MM.1S (cell line): ENCODE measurements around the gene EXOSC5.

Source experiments
- DNase-seq: peaks from one replicate; pipeline ENCODE4 v3.0.0-alpha.2; 2015
- H2AFZ ChIP-seq: fragments of 300-600 bp; sonication (generic); 2 replicates; pipeline ENCODE4 v1.6.0; 2016; ENCODE audit warnings: antibody characterized with exemption, low read length
- H3F3A ChIP-seq: fragments of 300-600 bp; sonication (generic); 2 replicates; pipeline ENCODE4 v1.6.1; 2016; ENCODE audit warnings: mild to moderate bottlenecking, antibody characterized with exemption, low read length, moderate library complexity, mixed read lengths; ENCODE audit not compliant: insufficient read depth
- H3K27ac ChIP-seq: fragments of 300-600 bp; sonication (generic); 2 replicates; pipeline ENCODE4 v1.5.1; 2016; ENCODE audit warnings: mild to moderate bottlenecking, low read length
- H3K27me3 ChIP-seq: fragments of 300-600 bp; sonication (generic); replicated peaks from 2 replicates; pipeline ENCODE4 v1.6.0; 2016; ENCODE audit warnings: low read length; ENCODE audit not compliant: insufficient read depth
- H3K36me3 ChIP-seq: fragments of 300-600 bp; sonication (generic); replicated peaks from 2 replicates; pipeline ENCODE4 v1.6.1; 2016; ENCODE audit warnings: mild to moderate bottlenecking, low read length, mixed read lengths; ENCODE audit not compliant: insufficient read depth
- H3K4me1 ChIP-seq: fragments of 300-600 bp; sonication (generic); 2 replicates; pipeline ENCODE4 v1.6.1; 2016; ENCODE audit warnings: low read length, mixed read lengths
- H3K4me2 ChIP-seq: fragments of 300-600 bp; sonication (generic); 2 replicates; pipeline ENCODE4 v1.6.0; 2016; ENCODE audit warnings: low read depth, low read length
- H3K4me3 ChIP-seq: fragments of 300-600 bp; sonication (generic); 2 replicates; pipeline ENCODE4 v1.5.1; 2016; ENCODE audit warnings: low read length, mixed read lengths
- H3K79me2 ChIP-seq: fragments of 300-600 bp; sonication (generic); 2 replicates; pipeline ENCODE4 v1.6.1; 2016; ENCODE audit warnings: mixed run types, low read length, mixed read lengths
- H3K9ac ChIP-seq: fragments of 300-600 bp; sonication (generic); 2 replicates; pipeline ENCODE4 v1.6.1; 2016; ENCODE audit warnings: low read length, mixed read lengths
- H3K9me2 ChIP-seq: fragments of 300-600 bp; sonication (generic); replicated peaks from 2 replicates; pipeline ENCODE4 v1.6.1; 2016; ENCODE audit warnings: mild to moderate bottlenecking, low read length, mixed read lengths; ENCODE audit not compliant: insufficient read depth
- H3K9me3 ChIP-seq: fragments of 300-600 bp; sonication (generic); replicated peaks from 2 replicates; pipeline ENCODE4 v1.6.1; 2016; ENCODE audit warnings: mild to moderate bottlenecking, low read length, mixed read lengths; ENCODE audit not compliant: insufficient read depth
- H4K20me1 ChIP-seq: fragments of 300-600 bp; sonication (generic); 2 replicates; pipeline ENCODE4 v1.6.1; 2016; ENCODE audit warnings: mild to moderate bottlenecking, low read length, moderate library complexity, mixed read lengths; ENCODE audit not compliant: insufficient read depth
- EZH2 ChIP-seq: fragments of 300-600 bp; sonication (generic); optimal IDR thresholded peaks from 2 replicates; pipeline ENCODE3; 2017; ENCODE audit warnings: low read depth, mild to moderate bottlenecking, antibody characterized with exemption, low read length, mixed read lengths
- EZH2phosphoT487 ChIP-seq: fragments of 300-600 bp; sonication (generic); IDR thresholded peaks from 2 replicates; pipeline ENCODE4 v1.6.1; 2018; ENCODE audit warnings: antibody characterized with exemption, low read length
- TF ChIP-seq, protein P1 (sequence below): fragments of 300-600 bp; sonication (generic); IDR thresholded peaks from 2 replicates; pipeline ENCODE4 v1.5.1; 2016; ENCODE audit warnings: antibody characterized with exemption, low read length, mixed read lengths

EXOSC5 gene

DNA sequence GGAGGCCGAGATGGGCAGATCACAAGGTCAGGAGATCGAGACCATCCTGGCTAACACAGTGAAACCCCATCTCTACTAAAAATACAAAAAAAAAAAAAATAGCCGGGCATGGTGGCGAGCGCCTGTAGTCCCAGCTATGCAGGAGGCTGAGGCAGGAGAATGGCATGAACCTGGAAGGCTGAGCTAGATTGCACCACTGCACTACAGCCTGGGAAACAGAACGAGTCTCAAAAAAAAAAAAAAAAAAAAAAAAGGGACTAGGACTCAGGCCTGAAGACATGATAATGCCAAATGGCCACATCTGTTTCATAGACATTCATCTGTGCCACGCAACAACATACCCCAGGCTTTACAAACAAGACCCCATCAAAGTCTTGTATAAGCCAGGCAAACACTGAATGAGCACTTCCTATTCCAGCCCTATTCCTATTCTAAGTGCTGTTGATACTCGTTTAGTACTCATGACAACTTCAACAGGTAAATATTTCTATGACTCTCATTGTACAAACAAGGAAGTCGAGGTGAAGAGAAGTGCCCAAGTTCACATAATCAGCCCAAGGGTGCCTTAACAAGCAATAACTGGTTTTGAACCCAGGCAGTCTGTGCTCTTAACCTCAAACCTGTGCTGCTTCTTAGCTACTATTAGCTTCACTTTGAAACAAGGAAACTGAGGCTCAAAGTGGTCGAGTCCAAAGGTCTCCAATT, 34.9 kb downstream of the EXOSC5 start:
- Histone ChIP-seq H3K4me1 (no peaks in the 10 kb centered on the region), H2AFZ (no peak overlapping the region), H3K4me2 (no peak overlapping the region), H3K9ac (no peak overlapping the region), H3F3A (peaks cover 3% of the 10 kb centered on the region; the same call in 1 of the 2 replicates), H3K9me2 (no peaks in the 10 kb centered on the region), H3K4me3 (no peak overlapping the region), H3K79me2 (peaks cover 16% of the 10 kb centered on the region; the same call in 1 of the 2 replicates), H3K36me3 (no peaks in the 10 kb centered on the region), H3K9me3 (no peaks in the 10 kb centered on the region), H3K27me3 (no peaks in the 10 kb centered on the region), H3K27ac (no peak overlapping the region), H4K20me1 (no peaks in the 10 kb centered on the region)
- TF ChIP-seq, protein P1, sequence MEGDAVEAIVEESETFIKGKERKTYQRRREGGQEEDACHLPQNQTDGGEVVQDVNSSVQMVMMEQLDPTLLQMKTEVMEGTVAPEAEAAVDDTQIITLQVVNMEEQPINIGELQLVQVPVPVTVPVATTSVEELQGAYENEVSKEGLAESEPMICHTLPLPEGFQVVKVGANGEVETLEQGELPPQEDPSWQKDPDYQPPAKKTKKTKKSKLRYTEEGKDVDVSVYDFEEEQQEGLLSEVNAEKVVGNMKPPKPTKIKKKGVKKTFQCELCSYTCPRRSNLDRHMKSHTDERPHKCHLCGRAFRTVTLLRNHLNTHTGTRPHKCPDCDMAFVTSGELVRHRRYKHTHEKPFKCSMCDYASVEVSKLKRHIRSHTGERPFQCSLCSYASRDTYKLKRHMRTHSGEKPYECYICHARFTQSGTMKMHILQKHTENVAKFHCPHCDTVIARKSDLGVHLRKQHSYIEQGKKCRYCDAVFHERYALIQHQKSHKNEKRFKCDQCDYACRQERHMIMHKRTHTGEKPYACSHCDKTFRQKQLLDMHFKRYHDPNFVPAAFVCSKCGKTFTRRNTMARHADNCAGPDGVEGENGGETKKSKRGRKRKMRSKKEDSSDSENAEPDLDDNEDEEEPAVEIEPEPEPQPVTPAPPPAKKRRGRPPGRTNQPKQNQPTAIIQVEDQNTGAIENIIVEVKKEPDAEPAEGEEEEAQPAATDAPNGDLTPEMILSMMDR = no peak
- TF ChIP-seq EZH2 (no peak), EZH2phosphoT487 (no peak)
- DNase-seq = no peak

DNA sequence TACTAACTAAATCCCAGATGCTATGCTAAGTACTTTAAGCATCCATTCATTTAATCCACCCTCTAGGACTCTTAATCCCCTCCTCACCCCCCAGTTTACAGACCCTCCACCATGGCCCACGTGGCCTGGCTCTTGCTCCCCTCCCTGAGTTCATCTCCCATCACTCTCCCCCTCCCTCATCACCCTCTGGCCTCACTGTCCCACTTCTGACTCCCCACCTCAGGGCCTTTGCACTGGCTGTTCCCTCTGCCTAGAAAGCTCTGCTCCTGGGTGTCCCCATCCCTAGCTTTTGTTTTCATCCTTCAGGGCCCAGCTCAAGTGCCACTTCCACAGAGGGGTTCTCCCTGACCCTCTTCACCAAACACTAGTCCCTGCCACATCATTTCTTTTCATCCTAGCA, 37.4 kb downstream of the EXOSC5 start:
- Histone ChIP-seq H4K20me1 (no peaks in the 10 kb centered on the region), H3K27ac (no peak overlapping the region), H3K4me3 (no peak overlapping the region), H3K36me3 (no peaks in the 10 kb centered on the region), H2AFZ (no peak overlapping the region), H3K9me3 (no peaks in the 10 kb centered on the region), H3K9me2 (no peaks in the 10 kb centered on the region), H3F3A (peaks cover 3% of the 10 kb centered on the region; the same call in 1 of the 2 replicates), H3K4me2 (no peak overlapping the region), H3K27me3 (no peaks in the 10 kb centered on the region), H3K9ac (no peak overlapping the region), H3K4me1 (no peaks in the 10 kb centered on the region), H3K79me2 (peaks cover 11% of the 10 kb centered on the region; the same call in 1 of the 2 replicates)
- DNase-seq = no peak
- TF ChIP-seq EZH2 = no peak
- TF ChIP-seq, protein P1 = no peak
- no peak for TF ChIP-seq EZH2phosphoT487

DNA sequence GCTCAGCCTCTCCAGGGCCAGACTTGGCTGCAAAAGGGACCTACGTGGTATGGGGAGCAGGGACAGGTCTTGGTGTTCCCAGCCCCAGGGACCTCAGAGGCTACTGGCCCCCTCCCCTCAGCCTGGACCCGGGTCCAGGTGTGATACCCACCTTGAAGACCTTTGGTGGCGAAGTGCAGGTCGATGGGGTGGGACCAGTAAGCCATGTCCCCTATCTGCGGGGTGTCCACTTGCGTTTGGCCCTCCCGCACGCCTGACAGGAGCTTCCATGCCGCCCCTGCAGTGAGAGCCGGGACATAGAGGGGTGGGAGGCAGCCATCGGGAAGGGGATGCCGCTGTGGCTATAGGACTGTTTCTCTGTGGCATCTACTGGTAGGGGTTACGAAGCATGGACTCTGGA, 39.4 kb downstream of the EXOSC5 start:
- H2AFZ ChIP-seq = no peak overlapping the region
- H3K9ac ChIP-seq = no peak overlapping the region
- DNase-seq = no peak
- H3K27me3 ChIP-seq = no peaks in the 10 kb centered on the region
- no peaks in the 10 kb centered on the region for H3K9me3 ChIP-seq
- no peaks in the 10 kb centered on the region for H4K20me1 ChIP-seq
- no peak overlapping the region for H3K4me2 ChIP-seq
- H3K9me2 ChIP-seq = no peaks in the 10 kb centered on the region
- H3K4me3 ChIP-seq = no peak overlapping the region
- H3K36me3 ChIP-seq = no peaks in the 10 kb centered on the region
- no peak overlapping the region for H3K27ac ChIP-seq
- H3K79me2 ChIP-seq = peaks cover 3% of the 10 kb centered on the region; the same call in 1 of the 2 replicates
- H3F3A ChIP-seq = peaks cover 6% of the 10 kb centered on the region; the same call in 1 of the 2 replicates
- no peaks in the 10 kb centered on the region for H3K4me1 ChIP-seq
- TF ChIP-seq EZH2 = no peak
- TF ChIP-seq, protein P1 = no peak
- no peak for TF ChIP-seq EZH2phosphoT487
